NCI-H128 (cell line): ENCODE data around the gene NOD1.
"Not testable (repeated sequence)": the region's sequence is repeated elsewhere in the genome, so short reads cannot be mapped to it uniquely, and the experiment has no call there.

Experiments used
- DNase-seq: peaks from one replicate; lab custom pipeline; 2025; ENCODE audit not compliant: unreplicated experiment; lab: John Stamatoyannopoulos, UW

Gene NOD1

DNA sequence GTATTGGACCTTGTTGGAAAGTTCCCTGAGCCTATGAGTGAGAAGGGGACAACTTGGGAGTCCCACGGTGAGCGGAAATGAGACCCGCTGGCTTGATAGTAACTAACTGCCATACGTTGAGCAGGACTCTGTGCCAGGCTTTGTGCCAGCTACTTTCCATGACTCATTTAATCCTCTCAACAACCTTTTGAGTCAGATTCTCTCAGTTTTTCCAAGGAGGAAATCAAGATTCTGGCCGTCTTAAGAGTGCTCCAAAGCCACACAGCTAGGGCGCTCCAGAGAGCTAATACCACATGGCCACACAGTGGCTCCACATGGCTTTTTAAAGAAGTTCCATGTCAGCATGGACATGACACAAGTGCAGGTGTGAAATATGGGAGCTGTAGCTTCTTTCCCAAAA, 55.7 kb downstream of the NOD1 start:
- no peak for DNase-seq

DNA sequence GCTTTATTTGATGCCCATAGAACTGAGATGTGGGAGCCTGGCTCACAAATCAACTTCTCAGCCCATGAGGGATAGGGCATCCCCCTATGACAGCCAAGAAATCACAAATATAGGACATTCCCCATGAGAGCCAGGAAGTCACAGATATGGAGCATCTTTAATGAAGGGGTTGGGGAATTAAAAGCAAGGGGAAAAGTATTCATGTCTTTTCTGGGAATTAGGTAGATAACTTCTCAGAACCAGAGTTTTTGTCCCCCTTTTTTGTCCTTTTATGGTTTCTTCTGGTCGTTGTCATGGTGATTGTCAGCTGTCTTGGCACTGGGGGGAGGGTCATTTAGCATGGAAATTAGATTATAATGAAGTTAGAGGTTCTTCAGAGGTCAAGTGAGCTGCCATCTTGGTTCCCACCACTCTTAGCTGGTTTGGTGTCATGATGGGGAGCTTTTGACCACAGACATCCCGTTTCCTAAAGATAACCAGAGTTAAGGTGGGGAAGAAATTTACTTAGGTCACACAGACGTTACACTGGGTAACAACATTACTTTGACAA, 56.9 kb downstream of the NOD1 start:
- DNase-seq: no peak

- DNase-seq: no peak
Observed at GRCh38 chr7:30420662-30421061, 57.9 kb downstream of the NOD1 start.

DNA sequence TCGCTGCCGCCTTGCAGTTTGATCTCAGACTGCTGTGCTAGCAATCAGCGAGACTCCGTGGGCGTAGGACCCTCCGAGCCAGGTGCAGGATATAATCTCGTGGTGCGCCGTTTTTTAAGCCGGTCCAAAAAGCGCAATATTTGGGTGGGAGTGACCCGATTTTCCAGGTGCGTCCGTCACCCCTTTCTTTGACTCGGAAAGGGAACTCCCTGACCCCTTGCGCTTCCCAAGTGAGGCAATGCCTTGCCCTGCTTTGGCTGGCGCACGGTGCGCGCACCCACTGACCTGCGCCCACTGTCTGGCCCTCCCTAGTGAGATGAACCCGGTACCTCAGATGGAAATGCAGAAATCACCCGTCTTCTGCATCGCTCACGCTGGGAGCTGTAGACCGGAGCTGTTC, 58.5 kb downstream of the NOD1 start:
- DNase-seq: not testable (repeated sequence)

GRCh38 chr7:30413864-30414263, 64.7 kb downstream of the NOD1 start:
- DNase-seq: no peak

- DNase-seq: no peak
Observed at GRCh38 chr7:30412782-30413504, 65.6 kb downstream of the NOD1 start.

- no peak for DNase-seq
Observed at GRCh38 chr7:30411897-30412296, 66.7 kb downstream of the NOD1 start.

GRCh38 chr7:30411173-30411572, 67.4 kb downstream of the NOD1 start:
- DNase-seq: no peak

DNA sequence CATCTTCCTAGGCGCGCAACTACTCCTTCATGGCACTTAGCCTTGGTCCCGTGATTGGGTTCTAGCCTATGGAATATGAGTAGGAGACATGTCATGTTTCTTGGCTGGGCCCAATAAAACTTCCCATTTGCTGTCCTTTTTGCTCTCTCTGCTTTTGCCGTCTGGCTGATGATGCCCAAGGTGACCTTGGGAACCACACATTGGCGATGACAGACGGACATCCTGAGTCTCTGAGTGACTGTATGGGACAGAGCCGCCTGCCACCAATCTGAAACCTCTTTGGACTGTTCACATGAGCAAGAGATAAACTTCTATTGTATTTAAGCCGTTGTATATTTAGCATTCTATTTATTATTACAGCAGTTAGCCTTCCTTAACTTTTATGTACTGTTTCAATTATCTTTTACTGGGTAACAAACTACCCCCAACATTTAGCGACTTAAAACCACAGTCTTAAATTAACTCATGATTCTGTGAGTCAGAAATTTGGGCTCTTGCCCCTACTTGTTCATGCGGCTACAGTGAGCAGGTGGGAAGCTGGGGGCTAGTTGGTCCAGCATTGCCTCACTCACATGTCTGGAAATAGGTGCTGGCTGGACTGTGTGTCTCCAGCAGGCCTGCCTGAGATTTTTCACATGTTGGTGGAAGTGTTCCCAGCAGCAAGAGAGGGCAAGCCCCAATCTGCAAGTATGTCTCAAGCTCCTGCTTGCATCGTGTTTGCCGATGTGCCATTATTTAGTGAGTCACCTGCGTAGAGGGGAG, 71.7 kb downstream of the NOD1 start:
- no peak for DNase-seq

DNA sequence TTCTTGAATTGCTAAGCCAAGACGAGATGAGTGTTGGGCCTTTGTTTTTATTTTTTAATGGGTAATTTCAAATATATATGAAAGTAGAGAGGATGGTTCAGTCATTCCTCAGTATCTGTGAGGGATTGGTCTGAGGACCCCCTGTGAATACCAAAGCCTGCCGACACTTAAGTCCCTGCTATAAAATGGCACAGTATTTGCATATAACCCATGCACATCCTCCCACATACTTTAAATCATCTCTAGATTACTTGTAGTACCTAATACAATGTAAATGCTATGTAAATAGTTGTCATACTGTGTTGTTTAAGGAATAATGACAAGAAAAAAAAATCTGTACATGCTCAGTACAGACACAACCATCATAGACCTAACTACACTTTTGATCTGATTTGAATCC, 73.4 kb downstream of the NOD1 start:
- DNase-seq: no peak

DNA sequence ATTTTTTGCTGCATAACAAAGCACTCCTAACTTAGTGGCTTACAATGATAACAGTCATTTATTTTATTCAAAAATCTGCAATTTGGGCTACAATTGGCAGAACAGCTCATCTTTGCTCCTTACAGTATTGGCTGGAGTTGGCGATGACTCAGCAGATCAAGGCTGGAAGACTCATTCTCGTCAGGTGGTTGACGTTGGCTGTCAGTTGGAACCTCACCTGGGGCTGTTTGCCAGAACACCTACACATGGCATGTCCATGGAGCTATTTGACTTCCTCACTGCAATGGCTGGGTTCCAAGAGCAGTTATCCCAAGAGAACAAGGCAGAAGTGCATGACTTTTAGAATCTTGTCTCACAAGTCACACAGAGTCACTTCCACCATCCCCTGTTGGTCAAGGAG, 75.1 kb downstream of the NOD1 start:
- no peak for DNase-seq

GRCh38 chr7:30396389-30396788, 82.2 kb downstream of the NOD1 start:
- DNase-seq: no peak

- no peak for DNase-seq
Observed at GRCh38 chr7:30395676-30396075, 82.9 kb downstream of the NOD1 start.

DNA sequence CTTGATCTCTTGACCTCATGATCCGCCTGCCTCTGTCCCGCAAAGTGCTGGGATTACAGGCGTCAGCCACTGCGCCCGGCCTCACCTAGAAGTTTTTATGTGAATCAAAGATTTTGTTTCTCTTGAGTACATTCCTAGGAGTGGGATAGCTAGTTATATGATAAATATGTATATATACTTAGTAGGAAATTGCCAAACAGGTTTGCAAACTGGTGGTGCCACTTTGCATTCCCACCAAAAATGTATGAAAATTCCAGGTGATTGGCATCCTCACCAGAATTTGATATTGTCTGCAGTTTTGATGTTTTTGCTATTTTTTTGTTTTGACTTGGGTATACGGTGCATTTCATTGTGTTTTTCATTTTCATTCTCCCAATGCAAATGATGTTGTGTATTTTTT, 86.8 kb downstream of the NOD1 start:
- no peak for DNase-seq

GRCh38 chr7:30390736-30391636, 87.6 kb downstream of the NOD1 start:
- no peak for DNase-seq

- no peak for DNase-seq
Observed at GRCh38 chr7:30389791-30390190, 88.8 kb downstream of the NOD1 start.

GRCh38 chr7:30382607-30383006, 96.0 kb downstream of the NOD1 start:
- DNase-seq: no peak

GRCh38 chr7:30380824-30381223, 97.8 kb downstream of the NOD1 start:
- not testable (repeated sequence) for DNase-seq

DNA sequence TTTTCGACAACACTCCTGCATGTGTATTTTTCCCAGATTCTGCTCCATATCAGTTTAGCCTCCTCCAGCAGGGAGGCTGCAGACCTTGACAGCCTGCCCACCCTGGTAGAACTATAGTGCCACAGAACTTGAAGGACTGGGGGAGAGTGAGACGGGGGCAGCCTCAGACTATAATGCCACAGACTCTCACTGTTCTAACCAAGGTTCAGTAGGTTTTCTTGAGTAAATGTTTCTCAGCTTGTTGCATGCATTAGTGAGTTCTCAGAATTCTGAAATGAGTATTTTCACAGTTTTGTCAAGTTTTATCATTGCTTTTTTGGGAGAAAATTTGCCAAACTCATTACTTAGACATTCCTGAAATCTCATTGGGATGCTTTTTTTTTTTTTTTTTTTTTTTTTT, 98.3 kb downstream of the NOD1 start:
- no peak for DNase-seq

DNA sequence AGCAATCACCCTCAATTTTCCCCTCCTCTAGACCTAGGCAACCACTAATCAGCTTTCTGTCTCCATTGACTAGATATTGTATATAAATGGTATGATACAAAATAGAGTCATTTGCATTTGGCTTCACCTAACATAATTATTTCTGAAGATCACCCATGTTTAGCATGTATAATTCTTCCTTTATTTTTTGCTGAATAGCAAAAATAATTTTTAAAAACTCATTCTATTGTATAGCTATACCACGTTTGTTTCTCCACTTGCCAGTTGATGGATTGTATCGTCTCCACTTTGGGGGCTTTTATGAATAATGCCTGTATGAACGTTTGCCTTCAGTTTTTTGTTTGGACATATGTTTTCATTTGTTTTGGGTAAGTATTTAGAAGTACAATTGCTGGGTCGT, 98.8 kb downstream of the NOD1 start:
- DNase-seq: no peak

GRCh38 chr7:30379131-30379530, 99.5 kb downstream of the NOD1 start:
- DNase-seq: no peak
